ENCODE data around the gene MMP12.

The MMP12 gene

DNA sequence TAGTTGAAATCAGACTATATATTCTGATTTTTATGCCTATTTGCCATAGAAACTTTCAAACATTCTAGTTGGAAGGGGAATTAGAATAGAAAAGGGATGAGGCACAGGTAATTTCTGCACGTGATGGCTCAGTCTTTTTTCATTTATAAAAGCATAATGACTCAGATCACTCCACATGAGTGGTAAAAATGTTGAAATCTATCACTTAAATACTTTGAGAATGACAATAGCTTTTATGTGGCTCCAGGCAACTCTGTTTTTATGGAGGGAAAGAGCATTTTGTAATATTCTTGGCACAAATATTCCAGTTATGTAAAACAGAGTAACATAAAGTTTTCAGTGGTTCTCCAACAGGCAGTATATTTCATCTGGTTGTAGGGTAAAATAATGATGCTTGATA lies 25.5 kb downstream of the MMP12 start:
- no peak for DNase-seq

- DNase-seq: no peak
Measured at GRCh38 chr11:102846292-102846691, 28.5 kb downstream of the MMP12 start.

DNA sequence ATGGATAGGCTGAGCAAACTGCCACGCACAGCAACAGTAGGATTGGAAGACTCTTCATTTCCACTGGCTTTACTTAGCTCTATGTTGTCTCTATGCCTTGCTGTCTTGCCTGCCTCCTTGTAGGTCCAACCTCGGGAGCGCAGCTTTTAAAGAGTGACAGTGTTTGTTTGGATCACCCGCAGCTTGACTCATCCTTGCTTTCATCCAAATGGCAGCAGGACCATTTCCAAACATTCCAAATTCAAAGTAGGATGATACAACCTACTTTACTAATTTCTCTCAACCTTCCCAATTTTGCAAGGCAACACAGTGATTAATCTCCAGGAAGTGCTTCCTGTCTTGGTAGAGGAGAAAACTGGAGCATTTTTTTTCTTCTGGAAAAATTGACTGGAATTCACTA lies 31.3 kb downstream of the MMP12 start, which contains the start of gene MMP3:
MMP3 (minus strand) TSS at position 121 of the 400 bp plus-strand sequence; CDS start at position 58, 63 bp downstream.
- DNase-seq: no peak

DNA sequence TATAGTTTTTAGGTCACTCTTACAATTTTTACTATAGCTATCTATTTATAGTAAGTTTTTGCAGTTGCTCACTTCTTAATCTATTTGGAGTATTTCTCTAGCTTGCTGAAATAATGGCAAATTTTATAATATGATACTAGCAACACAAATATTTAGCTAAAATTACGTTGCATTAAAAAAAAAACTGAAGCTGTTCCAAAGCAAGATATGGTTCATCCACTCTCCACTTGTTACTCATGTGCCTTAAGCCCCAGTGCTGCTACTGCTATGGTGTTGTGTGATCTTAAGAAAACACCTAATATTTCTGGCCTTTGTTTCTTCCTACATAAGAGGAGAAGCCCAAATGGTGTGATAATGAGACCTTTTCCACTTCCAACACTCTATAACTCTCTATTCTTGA lies 31.9 kb downstream of the MMP12 start:
- DNase-seq: no peak

DNA sequence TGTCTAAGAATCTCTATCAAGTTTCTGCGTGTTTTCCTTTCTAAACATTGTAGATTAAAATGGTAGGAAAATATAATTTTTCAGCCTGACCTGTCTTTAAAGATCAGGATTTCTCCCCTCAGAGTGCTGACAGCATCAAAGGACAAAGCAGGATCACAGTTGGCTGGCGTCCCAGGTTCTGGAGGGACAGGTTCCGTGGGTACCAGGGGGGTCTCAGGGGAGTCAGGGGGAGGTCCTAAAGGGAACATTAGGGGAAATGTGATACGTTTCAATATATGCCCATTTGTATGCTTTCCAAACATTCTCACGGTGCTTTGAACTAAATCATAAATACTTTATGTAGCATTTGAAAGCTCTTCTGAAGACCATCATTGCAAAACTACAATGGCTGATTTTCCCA lies 34.8 kb downstream of the MMP12 start:
- DNase-seq: no peak

GRCh38 chr11:102837646-102838045 lies 37.1 kb downstream of the MMP12 start:
- DNase-seq: no peak

DNA sequence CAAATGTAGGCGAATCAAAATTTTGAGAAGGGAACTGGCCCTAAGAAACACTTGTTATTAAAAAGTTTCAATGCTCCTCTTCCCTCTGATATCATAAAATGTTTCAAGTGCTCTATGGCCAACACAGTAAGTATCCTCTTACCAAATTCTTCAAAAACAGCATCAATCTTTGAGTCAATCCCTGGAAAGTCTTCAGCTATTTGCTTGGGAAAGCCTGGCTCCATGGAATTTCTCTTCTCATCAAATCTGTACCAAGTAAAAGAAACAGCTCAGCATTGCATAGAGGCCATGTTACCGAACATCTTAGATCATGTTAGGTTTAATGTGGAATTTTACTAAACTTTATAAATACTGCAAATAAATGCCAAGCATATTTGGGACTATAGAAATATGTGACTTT lies 37.6 kb downstream of the MMP12 start:
- no peak for DNase-seq

- DNase-seq: no peak
Measured at GRCh38 chr11:102836290-102836875, 38.4 kb downstream of the MMP12 start.

DNA sequence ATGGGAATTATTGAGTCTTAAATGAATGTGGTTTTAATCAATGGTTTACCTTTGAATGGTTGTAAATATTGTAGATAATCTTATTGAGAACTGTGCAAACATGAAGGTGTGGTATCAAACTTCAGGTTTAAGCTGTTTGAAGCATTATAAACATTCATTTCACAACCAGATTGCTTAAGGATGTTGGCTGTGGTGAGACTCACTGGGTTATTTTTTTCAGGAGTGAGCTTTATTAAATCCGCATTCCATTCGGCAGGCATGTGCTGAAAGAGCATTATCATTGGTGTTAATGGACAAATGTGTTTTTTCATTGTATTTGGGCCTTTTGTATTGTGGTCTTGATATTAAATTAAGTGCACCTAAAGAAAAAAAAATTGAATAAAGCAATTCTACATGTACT lies 41.1 kb downstream of the MMP12 start:
- no peak for DNase-seq

GRCh38 chr11:102832612-102833011 lies 42.2 kb downstream of the MMP12 start:
- DNase-seq: no peak

DNA sequence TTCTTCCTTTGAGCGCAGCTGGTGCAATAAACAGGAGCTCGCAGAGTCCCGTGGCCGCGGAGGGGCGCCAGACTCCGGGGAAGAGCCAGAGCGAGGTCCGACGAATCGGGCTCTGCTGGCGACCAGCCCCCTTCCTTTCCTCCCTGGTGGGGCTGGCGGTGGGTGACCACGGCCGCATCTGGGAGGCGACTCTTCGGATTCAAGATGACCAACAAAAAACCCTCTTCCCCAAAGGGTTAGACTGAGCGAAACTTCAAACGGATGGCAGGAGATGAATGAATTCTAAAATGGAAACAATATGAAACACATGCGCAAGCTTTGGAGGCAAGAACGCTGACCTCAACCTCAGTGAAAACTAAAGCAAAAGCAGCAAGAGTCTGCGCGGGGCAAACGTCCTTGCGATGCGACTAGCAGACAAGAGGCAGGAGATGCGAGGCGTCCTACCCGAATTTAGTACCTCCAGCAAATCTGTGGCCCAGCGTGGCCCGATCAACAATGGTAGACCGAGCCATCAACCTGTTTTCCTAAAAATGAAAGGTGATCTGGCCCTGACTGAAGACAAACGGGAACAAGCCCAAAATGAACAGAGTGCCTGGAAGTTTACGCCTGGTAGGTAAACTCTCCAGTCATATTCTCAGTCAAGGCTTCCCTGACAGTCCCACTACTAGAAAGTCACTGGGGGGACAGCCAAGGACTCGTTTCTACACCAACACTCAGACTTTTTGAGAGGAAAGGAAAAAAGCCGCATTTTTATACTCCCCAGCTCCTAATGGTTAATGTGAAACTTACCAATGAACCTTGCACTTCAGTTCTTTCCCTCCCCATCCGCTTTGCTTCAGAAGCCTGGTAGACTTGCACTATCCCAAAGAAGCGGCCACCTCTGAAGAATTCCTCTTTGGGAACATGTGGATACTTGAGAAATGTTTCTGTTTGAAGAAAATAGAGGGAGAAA lies 43.0 kb downstream of the MMP12 start:
- peak; percentile 81 for DNase-seq

GRCh38 chr11:102831128-102831488 lies 43.7 kb downstream of the MMP12 start:
- DNase-seq: no peak

DNA sequence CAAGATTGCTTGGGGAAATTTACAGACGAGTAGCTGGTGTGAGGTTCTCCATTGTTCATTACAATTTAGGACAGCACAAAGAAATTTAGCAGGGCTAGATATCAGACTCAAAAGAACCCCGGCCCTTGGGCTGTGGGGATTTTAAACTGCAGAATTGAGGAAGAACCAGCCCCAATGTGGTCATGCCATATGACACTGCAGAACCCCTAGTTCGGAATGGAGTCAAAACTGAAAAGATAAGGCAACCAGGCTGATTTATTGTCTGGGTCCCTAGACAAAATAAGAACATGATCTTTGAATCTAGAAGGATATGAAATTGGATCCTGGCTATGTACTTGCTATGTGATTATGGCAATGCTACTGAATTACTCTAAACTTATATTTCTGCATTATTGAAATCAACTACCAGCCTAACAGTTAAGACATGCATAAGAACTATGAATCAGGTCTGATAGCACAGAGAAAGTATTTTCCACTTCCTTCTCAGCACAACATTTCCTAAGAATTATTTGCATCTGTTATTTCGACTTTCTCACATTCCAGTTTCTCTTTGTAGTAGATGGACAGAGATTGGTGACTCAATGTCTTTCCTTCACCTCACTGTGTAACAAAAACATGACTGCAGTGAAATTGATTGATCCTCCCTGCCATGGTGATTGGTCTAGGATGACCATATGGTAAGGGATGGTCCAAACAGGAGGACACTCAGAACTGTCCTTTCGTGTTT lies 44.6 kb downstream of the MMP12 start:
- no peak for DNase-seq

DNA sequence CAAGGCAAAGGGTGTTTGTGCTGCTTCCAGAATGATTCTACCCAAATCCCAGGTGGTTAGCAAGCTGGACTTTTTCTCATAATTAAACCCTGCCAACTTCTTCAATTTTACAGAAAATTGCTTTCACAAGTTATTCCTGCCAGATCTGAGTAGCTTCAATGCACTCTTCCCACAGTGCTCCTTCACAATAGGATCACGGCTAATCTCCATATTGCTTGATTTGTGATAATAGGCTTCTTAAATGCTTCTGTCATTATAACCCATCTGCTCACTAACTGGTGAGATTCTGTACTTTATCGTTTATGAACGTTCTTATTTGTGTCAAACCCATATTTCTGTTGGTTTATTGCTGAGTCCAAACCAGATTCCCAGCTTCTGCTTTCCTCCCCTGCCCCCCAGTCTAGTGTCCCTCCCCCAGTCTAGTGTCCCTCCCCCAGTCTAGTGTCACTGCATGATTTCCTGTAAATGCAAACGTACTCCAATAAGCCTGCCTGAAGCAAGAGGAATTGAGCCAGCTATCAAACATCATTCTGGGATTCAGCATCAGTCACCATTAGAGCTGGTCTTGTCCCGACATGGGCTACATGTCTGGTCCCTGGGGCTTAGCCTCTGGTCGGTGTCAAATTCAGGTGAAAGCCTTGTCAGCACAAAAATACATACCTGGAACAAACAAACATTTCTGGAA lies 45.3 kb downstream of the MMP12 start:
- no peak for DNase-seq

- DNase-seq: no peak
Measured at GRCh38 chr11:102824556-102824955, 50.2 kb downstream of the MMP12 start.

DNA sequence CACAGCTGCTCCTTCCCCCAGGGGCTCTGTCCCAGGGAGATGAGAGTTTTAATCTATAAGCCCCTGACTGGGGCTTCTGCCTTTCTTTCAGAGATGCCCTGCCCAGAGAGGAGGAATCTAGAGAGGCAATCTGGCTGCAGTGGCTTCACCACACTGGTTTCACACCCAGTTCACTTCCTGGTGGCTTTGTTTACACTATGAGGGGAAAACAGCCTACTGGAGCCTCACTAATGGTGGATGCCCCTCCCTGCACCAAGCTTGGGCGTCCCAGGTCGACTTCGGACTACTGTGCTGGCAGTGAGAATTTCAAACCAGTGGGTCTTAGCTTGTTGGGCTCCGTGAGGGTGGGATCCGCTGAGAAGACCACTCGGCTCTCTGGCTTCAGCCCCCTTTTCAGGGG lies 55.3 kb downstream of the MMP12 start:
- no peak for DNase-seq

DNA sequence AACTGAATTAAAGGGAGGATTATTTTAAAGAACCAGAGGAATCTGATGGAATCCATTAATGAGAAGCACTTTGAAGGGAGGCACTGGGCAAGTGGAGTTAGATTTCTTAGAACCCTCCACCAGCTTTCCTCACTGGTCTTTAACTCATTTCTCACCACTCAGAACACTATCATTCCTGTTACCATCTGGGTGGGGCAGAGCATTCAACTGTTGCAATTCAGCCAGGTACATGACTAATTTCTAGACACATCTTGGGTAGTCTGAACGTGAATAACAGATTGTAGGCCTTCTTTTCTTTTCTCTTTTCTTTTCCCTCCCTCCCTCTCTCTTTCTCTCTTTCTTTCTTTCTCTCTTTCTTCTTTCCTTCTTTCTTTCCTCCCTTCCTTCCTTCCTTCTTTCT lies 61.3 kb downstream of the MMP12 start:
- no peak for DNase-seq
